ENCODE results near the gene CCDC149. TPM values are rescaled to one million over a fixed set of nuclear protein-coding genes. Genes with fewer than 3 reads are reported as not detected.

CCDC149 gene
- total and polyA plus RNA-seq, 2 donors (not counting 1 experiment from before 2014, with no cell fraction given): not detected

DNA sequence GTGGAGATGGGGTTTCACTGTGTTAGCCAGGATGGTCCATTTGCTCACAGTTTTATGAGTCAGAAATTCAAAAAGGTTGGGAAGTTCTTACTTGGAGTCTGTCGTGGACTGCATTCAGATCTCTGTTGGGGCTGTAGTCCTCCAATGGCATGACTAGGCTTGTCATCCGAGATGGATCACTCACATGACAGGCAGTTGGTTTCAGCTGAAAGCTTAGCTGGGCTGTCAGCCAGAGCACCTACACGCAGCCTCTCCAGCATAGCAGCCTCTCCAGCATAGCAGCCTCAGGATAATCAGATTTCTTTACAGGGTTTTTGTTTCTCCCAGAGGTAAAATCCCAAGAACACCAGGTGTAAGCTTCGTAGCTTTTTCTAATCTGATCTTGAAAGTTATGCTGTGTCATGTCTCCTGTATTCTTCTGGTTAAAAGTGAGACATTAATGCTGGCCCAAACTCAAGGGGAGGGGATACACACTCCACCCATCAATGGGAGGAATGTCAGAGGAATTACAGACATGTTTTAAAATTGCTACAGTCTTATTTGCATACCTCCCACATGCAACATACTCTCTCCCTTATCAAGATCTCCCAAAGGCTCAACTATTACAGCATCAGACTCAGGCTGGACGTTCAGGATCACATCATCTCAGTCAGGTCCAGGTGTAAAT is 149.1 kb downstream of the CCDC149 start:
- ChIA-PET POLR2A (no interaction called here), CTCF (no interaction called here)
- Histone ChIP-seq H3K79me2 (ENCODE audit: control insufficient read depth, insufficient read depth, low read length) (no peaks in the 10 kb centered on the region), H3K27me3 (replicated peaks in 1 of 4; ENCODE audit: control extremely low read depth in 1 of 4, control insufficient read depth in 3 of 4, insufficient read depth in 4 of 4, low read length in 3 of 4) (no peaks in the 10 kb centered on the region), H2AFZ (ENCODE audit: insufficient read depth, low read depth, low read length, poor library complexity, severe bottlenecking) (no peak overlapping the region), H3K4me1 (ENCODE audit: control insufficient read depth in 2 of 2, insufficient read depth in 2 of 2, low read length in 2 of 2) (no peaks in the 10 kb centered on the region), H4K20me1 (ENCODE audit: control insufficient read depth, insufficient read depth, low read length, poor library complexity, severe bottlenecking) (no peaks in the 10 kb centered on the region), H3K36me3 (replicated peaks in 1 of 2; ENCODE audit: control extremely low read depth in 1 of 2, control insufficient read depth in 1 of 2, extremely low read depth in 1 of 2, insufficient read depth in 2 of 2, low read length in 1 of 2) (no peaks in the 10 kb centered on the region), H3K9me3 (ENCODE audit: control extremely low read depth in 1 of 3, control insufficient read depth in 2 of 3, insufficient read depth in 1 of 3, low read length in 2 of 3) (no peaks in the 10 kb centered on the region), H3K4me3 (ENCODE audit: control extremely low read depth in 1 of 5, extremely low read depth in 1 of 5, insufficient read depth in 1 of 5, low read depth in 2 of 5, low read length in 4 of 5) (no peak overlapping the region), H3K9ac (ENCODE audit: low read length) (no peak overlapping the region), H3K27ac (ENCODE audit: low read length in 2 of 2) (no peak overlapping the region), H3K4me2 (replicated peaks; ENCODE audit: low read depth, low read length, poor library complexity, severe bottlenecking) (no peak overlapping the region)
- Mint-ChIP-seq H3K27ac (no peak overlapping the region), H3K9me3 (ENCODE audit: insufficient read depth) (peaks cover 5% of the 10 kb centered on the region), H3K4me3 (no peak overlapping the region), H3K27me3 (peaks cover 3% of the 10 kb centered on the region), H3K4me1 (no peaks in the 10 kb centered on the region)
- 75% methylated on average over 4 of the region's 5 CpGs for WGBS (ENCODE audit: insufficient coverage)
- intact Hi-C loops (cut with micrococcal nuclease): no loop called here
- ATAC-seq (ENCODE audit: low read depth) (no peak), DNase-seq (no peak)
- TF ChIP-seq EZH2 (IDR thresholded peaks at IDR 0.05; ENCODE audit: borderline replicate concordance, insufficient read depth, low read depth, low read length, poor library complexity, severe bottlenecking): no peak
- TF ChIP-seq, protein P1, sequence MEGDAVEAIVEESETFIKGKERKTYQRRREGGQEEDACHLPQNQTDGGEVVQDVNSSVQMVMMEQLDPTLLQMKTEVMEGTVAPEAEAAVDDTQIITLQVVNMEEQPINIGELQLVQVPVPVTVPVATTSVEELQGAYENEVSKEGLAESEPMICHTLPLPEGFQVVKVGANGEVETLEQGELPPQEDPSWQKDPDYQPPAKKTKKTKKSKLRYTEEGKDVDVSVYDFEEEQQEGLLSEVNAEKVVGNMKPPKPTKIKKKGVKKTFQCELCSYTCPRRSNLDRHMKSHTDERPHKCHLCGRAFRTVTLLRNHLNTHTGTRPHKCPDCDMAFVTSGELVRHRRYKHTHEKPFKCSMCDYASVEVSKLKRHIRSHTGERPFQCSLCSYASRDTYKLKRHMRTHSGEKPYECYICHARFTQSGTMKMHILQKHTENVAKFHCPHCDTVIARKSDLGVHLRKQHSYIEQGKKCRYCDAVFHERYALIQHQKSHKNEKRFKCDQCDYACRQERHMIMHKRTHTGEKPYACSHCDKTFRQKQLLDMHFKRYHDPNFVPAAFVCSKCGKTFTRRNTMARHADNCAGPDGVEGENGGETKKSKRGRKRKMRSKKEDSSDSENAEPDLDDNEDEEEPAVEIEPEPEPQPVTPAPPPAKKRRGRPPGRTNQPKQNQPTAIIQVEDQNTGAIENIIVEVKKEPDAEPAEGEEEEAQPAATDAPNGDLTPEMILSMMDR (IDR thresholded peaks at IDR 0.05): no peak

Small RNA genes within 50 kb of the gene (small RNA-seq; reads per million reads assigned to genes)
- gene AC006390.1 (ENCODE audit: insufficient read length, low read depth, low replicate concordance): not detected

Other genes with a start within 250 kb of the CCDC149 start
- not detected in 2 replicates for gene SOD3, start 117.5 kb downstream of the CCDC149 start, total RNA-seq
- not detected in 2 replicates for gene SOD3, start 117.5 kb downstream of the CCDC149 start, polyA plus RNA-seq
- not detected in 2 replicates for gene LGI2, start 117.9 kb upstream of the CCDC149 start, total RNA-seq
- not detected in 2 replicates for gene LGI2, start 117.9 kb upstream of the CCDC149 start, polyA plus RNA-seq
- gene SEPSECS, start 247.4 kb upstream of the CCDC149 start, total RNA-seq: 16.3 and 17.0 TPM in 2 replicates
- gene SEPSECS, start 247.4 kb upstream of the CCDC149 start, polyA plus RNA-seq: 6.2 and 7.0 TPM in 2 replicates